IPS DF 4.7 (cell line): ENCODE measurements around the gene SLC38A4.
A peak's percentile ranks its signal among the peaks of the same experiment; 100 is the strongest.
"Not testable (repeated sequence)": the region's sequence is repeated elsewhere in the genome, so short reads cannot be mapped to it uniquely, and the experiment has no call there.

ENCODE experiments used
- DNase-seq: peaks from one replicate; pipeline ENCODE4 v3.0.0-alpha.2; 2013; ENCODE audit warnings: low spot score; ENCODE audit errors: extremely low read depth

The SLC38A4 gene

DNA sequence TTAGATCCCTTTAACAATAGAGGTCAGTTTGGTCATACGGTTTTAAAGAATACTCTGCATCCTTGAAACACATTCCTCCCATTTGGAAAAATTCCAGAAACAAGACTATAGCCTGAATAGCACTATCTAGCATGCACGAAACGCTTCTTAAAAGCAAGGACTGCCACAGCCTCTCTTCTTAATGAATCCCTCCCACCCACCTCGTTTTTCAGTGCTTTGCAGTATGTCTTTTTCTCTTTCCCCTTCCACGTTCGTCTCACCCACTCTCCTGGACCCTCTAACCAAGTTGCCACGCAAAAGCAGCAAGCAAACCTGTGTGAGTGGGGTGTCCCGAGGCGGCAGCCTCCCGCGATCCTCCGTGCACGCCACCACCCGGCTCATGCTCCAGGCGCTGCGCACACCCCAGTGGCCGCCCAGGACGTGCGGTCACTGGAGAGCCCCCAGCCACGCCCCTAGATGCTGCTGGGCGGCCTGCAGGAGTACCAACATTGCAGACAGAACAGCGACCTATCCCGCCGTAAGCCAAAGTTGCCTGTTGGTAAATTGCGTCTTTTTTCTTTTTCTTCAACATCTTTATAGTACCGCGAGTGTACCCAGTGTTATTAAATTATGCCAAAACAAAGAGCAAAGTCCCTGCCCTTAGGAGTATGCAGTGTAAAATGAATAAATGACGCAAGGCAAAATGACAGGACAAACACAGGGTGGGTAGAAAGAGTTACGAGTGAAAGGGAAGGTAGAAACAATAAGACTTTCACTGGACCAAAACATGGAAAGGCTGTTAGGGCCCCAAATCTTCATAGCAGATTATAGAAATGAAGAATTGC lies at the start of gene SLC38A4:
Gene SLC38A4 (minus strand): TSS at position 407 of the 824 bp plus-strand sequence. CDS start 32,926 bp downstream, outside the sequence.
- no peak for DNase-seq

- no peak for DNase-seq
Measured at GRCh38 chr12:46875095-46875494, 49.3 kb upstream of the SLC38A4 start.

DNA sequence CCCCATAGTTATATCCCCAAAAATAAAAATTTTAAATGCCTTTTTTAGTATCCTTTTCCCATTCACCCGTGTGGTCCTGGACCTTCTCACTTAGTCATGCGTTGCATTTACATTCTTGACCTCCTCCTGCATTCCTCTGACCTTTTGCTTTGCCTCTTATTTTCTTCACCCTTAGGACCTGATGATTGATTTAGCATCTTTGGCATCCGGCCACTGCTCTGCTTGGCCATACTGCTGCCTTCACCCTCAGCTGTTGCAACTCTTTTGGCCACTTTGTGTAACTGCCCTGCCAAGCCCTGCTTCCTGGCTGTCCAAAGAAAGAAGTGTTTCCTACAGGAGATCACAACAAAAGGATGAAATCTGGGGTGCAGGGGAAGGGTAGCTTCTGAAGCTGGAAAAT lies 48.8 kb upstream of the SLC38A4 start:
- no peak for DNase-seq

GRCh38 chr12:46872135-46872534 lies 46.3 kb upstream of the SLC38A4 start:
- DNase-seq = no peak

- DNase-seq = no peak
Measured at GRCh38 chr12:46865311-46865710, 39.5 kb upstream of the SLC38A4 start.

- peak; percentile 19 for DNase-seq
Measured at GRCh38 chr12:46858368-46858767, 32.6 kb upstream of the SLC38A4 start.

GRCh38 chr12:46857486-46857885 lies 31.7 kb upstream of the SLC38A4 start:
- no peak for DNase-seq

- no peak for DNase-seq
Measured at GRCh38 chr12:46855760-46856159, 30.0 kb upstream of the SLC38A4 start.

DNA sequence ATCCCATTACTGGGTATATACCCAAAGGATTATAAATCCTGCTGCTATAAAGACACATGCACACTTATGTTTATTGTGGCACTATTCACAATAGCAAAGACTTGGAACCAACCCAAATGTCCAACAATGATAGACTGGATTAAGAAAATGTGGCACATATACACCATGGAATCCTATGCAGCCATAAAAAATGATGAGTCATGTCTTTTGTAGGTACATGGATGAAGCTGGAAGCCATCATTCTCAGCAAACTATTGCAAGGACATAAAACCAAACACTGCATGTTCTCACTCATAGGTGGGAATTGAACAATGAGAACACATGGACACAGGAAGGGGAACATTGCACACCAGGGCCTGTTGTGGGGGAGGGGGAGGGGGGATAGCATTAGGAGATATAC lies 28.4 kb upstream of the SLC38A4 start:
- DNase-seq = not testable (repeated sequence)

GRCh38 chr12:46848792-46849191 lies 23.0 kb upstream of the SLC38A4 start:
- not testable (repeated sequence) for DNase-seq

DNA sequence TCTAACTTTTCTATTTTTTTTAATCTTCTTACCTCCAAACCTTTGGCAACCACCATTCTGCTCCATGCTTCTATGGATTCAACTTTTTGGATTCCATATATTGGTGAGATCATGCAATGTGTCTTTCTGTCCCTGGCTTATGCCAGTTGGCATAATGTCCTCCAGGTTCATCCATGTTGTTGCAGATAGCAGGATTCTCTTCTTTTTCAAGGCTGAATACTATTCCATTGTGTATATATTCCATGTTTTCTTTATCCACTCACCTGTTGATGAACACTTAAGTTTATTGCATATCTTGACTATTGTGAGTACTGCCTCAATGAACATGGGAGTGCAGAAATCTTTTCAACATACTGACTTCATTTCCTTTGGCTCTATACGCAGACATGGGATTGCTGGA lies 21.2 kb upstream of the SLC38A4 start:
- no peak for DNase-seq

DNA sequence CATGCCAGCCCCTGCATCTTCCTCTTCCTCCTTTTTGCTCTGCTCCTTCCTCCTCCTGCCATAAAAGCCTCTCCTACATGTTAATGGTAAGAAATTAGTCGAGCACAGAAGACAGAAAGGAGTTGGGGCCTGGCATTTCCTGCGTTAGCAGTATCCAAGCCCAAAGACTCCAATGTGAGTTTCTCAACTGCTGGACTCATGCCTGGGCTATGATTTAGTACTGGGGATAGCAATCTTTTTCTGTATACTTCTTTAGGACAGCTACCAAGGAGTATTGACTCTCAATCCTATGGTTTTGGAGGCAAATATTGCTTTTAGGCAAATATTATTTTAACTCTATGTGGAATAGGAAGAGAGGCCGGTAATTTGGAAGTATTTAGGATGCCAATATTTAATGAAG lies 18.0 kb upstream of the SLC38A4 start:
- no peak for DNase-seq

GRCh38 chr12:46841891-46842290 lies 16.1 kb upstream of the SLC38A4 start:
- DNase-seq = no peak

GRCh38 chr12:46839964-46840363 lies 14.2 kb upstream of the SLC38A4 start:
- DNase-seq = no peak

DNA sequence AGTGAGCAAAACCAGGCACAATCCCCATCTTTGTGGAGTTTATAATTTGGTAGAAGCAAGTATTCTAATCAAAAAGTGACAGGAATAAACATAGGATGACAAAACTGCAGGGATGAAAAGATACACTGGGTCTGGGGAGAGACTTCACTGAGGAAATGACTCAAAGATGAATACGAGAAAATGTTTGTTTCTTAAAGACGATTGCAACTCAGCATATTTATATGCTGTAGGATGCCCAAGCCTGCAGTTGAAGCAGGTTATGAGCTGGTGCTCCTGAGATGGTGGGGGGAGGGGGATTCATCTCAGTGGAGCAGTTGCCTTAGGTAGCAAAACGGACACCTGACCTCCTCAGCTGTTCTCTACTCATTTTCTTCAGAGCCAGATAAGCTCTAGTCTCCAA lies 13.4 kb upstream of the SLC38A4 start:
- DNase-seq = no peak

- no peak for DNase-seq
Measured at GRCh38 chr12:46835785-46836184, 10.0 kb upstream of the SLC38A4 start.

GRCh38 chr12:46832130-46832704 lies 6.4 kb upstream of the SLC38A4 start:
- no peak for DNase-seq

GRCh38 chr12:46831335-46832129 lies 5.7 kb upstream of the SLC38A4 start:
- DNase-seq = no peak

GRCh38 chr12:46830731-46831334 lies 5.0 kb upstream of the SLC38A4 start:
- no peak for DNase-seq

DNA sequence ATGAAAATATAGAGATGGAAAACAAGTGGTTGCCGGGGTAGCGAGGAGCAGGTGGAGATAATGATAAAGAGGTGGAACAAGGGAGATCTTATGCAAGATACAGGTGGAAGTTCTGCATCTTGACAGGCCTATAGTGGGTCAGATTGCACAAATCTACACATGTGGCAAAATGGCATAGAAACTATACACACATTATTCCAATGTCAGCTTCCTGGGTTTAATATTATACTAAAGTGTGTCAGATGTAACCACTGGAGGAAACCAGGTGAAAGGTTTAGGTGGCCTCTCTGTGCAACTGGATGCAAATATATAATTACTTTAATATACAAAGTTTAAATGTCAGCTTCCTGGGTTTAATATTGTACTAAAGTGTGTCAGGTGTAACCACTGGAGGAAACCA lies 1.1 kb downstream of the SLC38A4 start:
- no peak for DNase-seq

- no peak for DNase-seq
Measured at GRCh38 chr12:46818642-46819041, 7.2 kb downstream of the SLC38A4 start.

DNA sequence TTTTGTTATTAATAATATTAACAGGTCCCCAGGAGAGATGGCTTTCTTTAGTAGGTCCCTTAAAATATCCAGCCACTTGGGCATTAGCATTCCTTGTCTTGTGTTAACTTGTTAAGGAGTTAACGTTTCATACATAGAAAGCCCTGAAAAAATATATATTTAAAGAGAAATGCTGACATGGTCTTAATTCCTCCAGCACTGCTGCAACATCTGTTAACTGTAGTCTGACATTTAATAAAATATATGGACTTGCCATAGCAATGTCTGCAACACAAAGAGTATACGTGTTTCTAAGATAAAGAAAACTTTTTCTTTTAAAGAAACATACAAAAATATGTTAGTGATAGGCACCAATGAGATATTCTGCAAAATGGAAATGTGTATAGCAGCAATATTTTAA lies 10.0 kb downstream of the SLC38A4 start:
- DNase-seq = no peak
